Measurements from ENCODE around the gene PRMT7. TPM values are rescaled to one million over a fixed set of nuclear protein-coding genes. Genes with fewer than 3 reads are reported as not detected.

PRMT7 gene
- total and polyA plus RNA-seq, 4 experiments from 2014 or later, result 28.3 to 104 (median 64.5) TPM

GRCh38 chr16:68349838-68350410, 39.1 kb downstream of the PRMT7 start:
- intact Hi-C loops (cut with micrococcal nuclease), result no loop called here
- Histone ChIP-seq H3K27ac (ENCODE audit: low read depth, low read length) (no peak overlapping the region), H3K36me3 (ENCODE audit: insufficient read depth, low read length) (peaks cover 63% of the 10 kb centered on the region), H3K9me3 (ENCODE audit: control insufficient read depth in 1 of 2, low read length in 2 of 2) (no peaks in the 10 kb centered on the region), H3K27me3 (ENCODE audit: insufficient read depth, low read length) (no peaks in the 10 kb centered on the region), H3K4me1 (ENCODE audit: insufficient read depth, low read length) (peaks cover under 1% of the 10 kb centered on the region), H3K4me3 (ENCODE audit: low read length in 2 of 2) (no peak overlapping the region)
- Mint-ChIP-seq H3K27me3 (no peaks in the 10 kb centered on the region), H3K4me1 (peaks cover 6 to 17% (median 9%) of the 10 kb centered on the region in 4 donors), H3K36me3 (peaks cover 49 to 79% of the 10 kb centered on the region in 2 donors), H3K9me3 (no peaks in the 10 kb centered on the region), H3K27ac (peak overlapping the region in 1 of 7 donors; percentile 48), H3K4me3 (no peak overlapping the region)
- POLR2A ChIA-PET (ENCODE audit: partially characterized antibody), result no interaction called here
- DNase-seq, result no peak
- CTCF ChIA-PET (ENCODE audit: partially characterized antibody), result interaction anchor here (1.8 kb wide), 1 partner anchor 21 kb away, joined by 3 read pairs; no protein-coding TSS in a partner anchor

GRCh38 chr16:68350813-68351350, 40.1 kb downstream of the PRMT7 start:
- no peak overlapping the region for H3K27ac ChIP-seq (ENCODE audit: low read depth, low read length)
- Mint-ChIP-seq H3K27me3 (no peaks in the 10 kb centered on the region), H3K36me3 (peaks cover 45 to 77% of the 10 kb centered on the region in 2 donors), H3K4me3 (no peak overlapping the region), H3K4me1 (peaks cover 15 to 22% (median 16%) of the 10 kb centered on the region in 4 donors), H3K27ac (peak overlapping the region in 1 of 7 donors; percentile 48), H3K9me3 (no peaks in the 10 kb centered on the region)
- CTCF ChIA-PET (ENCODE audit: partially characterized antibody), result no interaction called here
- no peak for DNase-seq
- H3K36me3 ChIP-seq (ENCODE audit: insufficient read depth, low read length), result peaks cover 54% of the 10 kb centered on the region
- intact Hi-C loops (cut with micrococcal nuclease), result no loop called here
- no peaks in the 10 kb centered on the region for H3K9me3 ChIP-seq (ENCODE audit: control insufficient read depth in 1 of 2, low read length in 2 of 2)
- POLR2A ChIA-PET (ENCODE audit: partially characterized antibody), result no interaction called here
- H3K27me3 ChIP-seq (ENCODE audit: insufficient read depth, low read length), result no peaks in the 10 kb centered on the region
- no peak overlapping the region for H3K4me3 ChIP-seq (ENCODE audit: low read length in 2 of 2)
- H3K4me1 ChIP-seq (ENCODE audit: insufficient read depth, low read length), result peaks cover 10% of the 10 kb centered on the region

GRCh38 chr16:68351463-68351862, 40.6 kb downstream of the PRMT7 start:
- Mint-ChIP-seq H3K4me3 (no peak overlapping the region), H3K27ac (no peak overlapping the region), H3K27me3 (no peaks in the 10 kb centered on the region), H3K4me1 (peaks cover 16 to 28% (median 21%) of the 10 kb centered on the region in 4 donors), H3K9me3 (no peaks in the 10 kb centered on the region), H3K36me3 (peaks cover 40 to 74% of the 10 kb centered on the region in 2 donors)
- no peak overlapping the region for H3K4me3 ChIP-seq (ENCODE audit: low read length in 2 of 2)
- intact Hi-C loops (cut with micrococcal nuclease), result no loop called here
- no peak for DNase-seq
- H3K27ac ChIP-seq (ENCODE audit: low read depth, low read length), result no peak overlapping the region
- H3K27me3 ChIP-seq (ENCODE audit: insufficient read depth, low read length), result no peaks in the 10 kb centered on the region
- POLR2A ChIA-PET (ENCODE audit: partially characterized antibody), result no interaction called here
- H3K36me3 ChIP-seq (ENCODE audit: insufficient read depth, low read length), result peaks cover 48% of the 10 kb centered on the region
- no peaks in the 10 kb centered on the region for H3K9me3 ChIP-seq (ENCODE audit: control insufficient read depth in 1 of 2, low read length in 2 of 2)
- CTCF ChIA-PET (ENCODE audit: partially characterized antibody), result no interaction called here
- H3K4me1 ChIP-seq (ENCODE audit: insufficient read depth, low read length), result peaks cover 16% of the 10 kb centered on the region

GRCh38 chr16:68351991-68352431, 41.2 kb downstream of the PRMT7 start:
- ChIA-PET POLR2A (ENCODE audit: partially characterized antibody) (no interaction called here), CTCF (ENCODE audit: partially characterized antibody) (no interaction called here)
- Histone ChIP-seq H3K27me3 (ENCODE audit: insufficient read depth, low read length) (no peaks in the 10 kb centered on the region), H3K36me3 (ENCODE audit: insufficient read depth, low read length) (peaks cover 43% of the 10 kb centered on the region), H3K4me1 (ENCODE audit: insufficient read depth, low read length) (peaks cover 22% of the 10 kb centered on the region), H3K9me3 (ENCODE audit: control insufficient read depth in 1 of 2, low read length in 2 of 2) (no peaks in the 10 kb centered on the region), H3K4me3 (ENCODE audit: low read length in 2 of 2) (no peak overlapping the region), H3K27ac (ENCODE audit: low read depth, low read length) (no peak overlapping the region)
- peaks cover 38 to 73% of the 10 kb centered on the region in 2 donors for H3K36me3 Mint-ChIP-seq
- no peaks in the 10 kb centered on the region for H3K9me3 Mint-ChIP-seq
- peaks cover 21 to 33% (median 26%) of the 10 kb centered on the region in 4 donors for H3K4me1 Mint-ChIP-seq
- intact Hi-C loops (cut with micrococcal nuclease), result no loop called here
- no peak overlapping the region for H3K27ac Mint-ChIP-seq
- no peaks in the 10 kb centered on the region for H3K27me3 Mint-ChIP-seq
- DNase-seq, result no peak
- no peak overlapping the region for H3K4me3 Mint-ChIP-seq

- peaks cover 36% of the 10 kb centered on the region for H3K36me3 ChIP-seq (ENCODE audit: insufficient read depth, low read length)
- CTCF ChIA-PET (ENCODE audit: partially characterized antibody), result no interaction called here
- no peak overlapping the region for H3K27ac ChIP-seq (ENCODE audit: low read depth, low read length)
- Mint-ChIP-seq H3K9me3 (no peaks in the 10 kb centered on the region), H3K36me3 (peaks cover 28 to 62% of the 10 kb centered on the region in 2 donors), H3K27ac (no peak overlapping the region), H3K4me1 (peaks cover 24 to 47% (median 33%) of the 10 kb centered on the region in 4 donors), H3K4me3 (no peak overlapping the region), H3K27me3 (no peaks in the 10 kb centered on the region)
- H3K4me1 ChIP-seq (ENCODE audit: insufficient read depth, low read length), result peaks cover 35% of the 10 kb centered on the region
- no peak for DNase-seq
- H3K27me3 ChIP-seq (ENCODE audit: insufficient read depth, low read length), result no peaks in the 10 kb centered on the region
- intact Hi-C loops (cut with micrococcal nuclease), result no loop called here
- H3K9me3 ChIP-seq (ENCODE audit: control insufficient read depth in 1 of 2, low read length in 2 of 2), result no peaks in the 10 kb centered on the region
- H3K4me3 ChIP-seq (ENCODE audit: low read length in 2 of 2), result no peak overlapping the region
- POLR2A ChIA-PET (ENCODE audit: partially characterized antibody), result interaction anchor here (0.6 kb wide), 1 partner anchor 188 kb away, joined by 3 read pairs; no protein-coding TSS in a partner anchor
Observed at GRCh38 chr16:68353366-68353765, 42.5 kb downstream of the PRMT7 start.

- no peak overlapping the region for H3K27ac Mint-ChIP-seq
- no peaks in the 10 kb centered on the region for H3K27me3 Mint-ChIP-seq
- H3K4me3 ChIP-seq (ENCODE audit: low read length in 2 of 2), result no peak overlapping the region
- H3K27me3 ChIP-seq (ENCODE audit: insufficient read depth, low read length), result no peaks in the 10 kb centered on the region
- H3K9me3 ChIP-seq (ENCODE audit: control insufficient read depth in 1 of 2, low read length in 2 of 2), result no peaks in the 10 kb centered on the region
- H3K36me3 Mint-ChIP-seq, result peaks cover 18 to 51% of the 10 kb centered on the region in 2 donors
- intact Hi-C loops (cut with micrococcal nuclease), result no loop called here
- no peak for DNase-seq
- H3K36me3 ChIP-seq (ENCODE audit: insufficient read depth, low read length), result peaks cover 27% of the 10 kb centered on the region
- no peaks in the 10 kb centered on the region for H3K9me3 Mint-ChIP-seq
- POLR2A ChIA-PET (ENCODE audit: partially characterized antibody), result interaction anchor here (0.6 kb wide), 1 partner anchor 1888 kb away, joined by 3 read pairs; no protein-coding TSS in a partner anchor
- H3K4me1 Mint-ChIP-seq, result peaks cover 22 to 51% (median 33%) of the 10 kb centered on the region in 4 donors
- H3K4me1 ChIP-seq (ENCODE audit: insufficient read depth, low read length), result peaks cover 40% of the 10 kb centered on the region
- peak overlapping the region in 2 of 8 donors; percentile 12 to 46 for H3K4me3 Mint-ChIP-seq
- H3K27ac ChIP-seq (ENCODE audit: low read depth, low read length), result no peak overlapping the region
- CTCF ChIA-PET (ENCODE audit: partially characterized antibody), result interaction anchor here (0.7 to 2.8 kb wide), 2 partner anchors 12 to 94 kb away, joined by 3 to 14 read pairs; no protein-coding TSS in a partner anchor
Observed at GRCh38 chr16:68354816-68355215, 44.0 kb downstream of the PRMT7 start.

- DNase-seq, result no peak
- peak overlapping the region; percentile 23 to 29 for H3K4me3 ChIP-seq (ENCODE audit: low read length in 2 of 2)
- Mint-ChIP-seq H3K36me3 (peaks cover 19 to 45% of the 10 kb centered on the region in 2 donors), H3K27ac (peak overlapping the region in 2 of 7 donors; percentile 47 to 82), H3K4me3 (peak overlapping the region in 7 of 8 donors; percentile 65 to 89 (median 80)), H3K27me3 (no peaks in the 10 kb centered on the region), H3K9me3 (no peaks in the 10 kb centered on the region), H3K4me1 (peaks cover 21 to 51% (median 36%) of the 10 kb centered on the region in 4 donors)
- peaks cover 19% of the 10 kb centered on the region for H3K36me3 ChIP-seq (ENCODE audit: insufficient read depth, low read length)
- ChIA-PET CTCF (ENCODE audit: partially characterized antibody) (interaction anchor here (0.8 to 2.9 kb wide), 8 partner anchors 9 to 118 kb away, joined by 3 to 14 read pairs (median 4); no protein-coding TSS in a partner anchor), POLR2A (ENCODE audit: partially characterized antibody) (interaction anchor here (0.5 to 1.3 kb wide), 6 partner anchors 16 to 491 kb away, joined by 3 to 4 read pairs (median 3); partner anchors contain the start of gene SLC7A6)
- no peak overlapping the region for H3K27ac ChIP-seq (ENCODE audit: low read depth, low read length)
- H3K9me3 ChIP-seq (ENCODE audit: control insufficient read depth in 1 of 2, low read length in 2 of 2), result no peaks in the 10 kb centered on the region
- no peaks in the 10 kb centered on the region for H3K27me3 ChIP-seq (ENCODE audit: insufficient read depth, low read length)
- intact Hi-C loops (cut with micrococcal nuclease), result no loop called here
- peaks cover 40% of the 10 kb centered on the region for H3K4me1 ChIP-seq (ENCODE audit: insufficient read depth, low read length)
Observed at GRCh38 chr16:68355447-68356248, 44.8 kb downstream of the PRMT7 start.

All from CD4-positive, alpha-beta memory T cell (primary cell).